ENCODE results near the gene PLA2G12A. TPM values are rescaled to one million over a fixed set of nuclear protein-coding genes. Genes with fewer than 3 reads are reported as not detected.

PLA2G12A gene
- total RNA-seq, 1 donor from 2014 or later = 16.4 TPM

DNA sequence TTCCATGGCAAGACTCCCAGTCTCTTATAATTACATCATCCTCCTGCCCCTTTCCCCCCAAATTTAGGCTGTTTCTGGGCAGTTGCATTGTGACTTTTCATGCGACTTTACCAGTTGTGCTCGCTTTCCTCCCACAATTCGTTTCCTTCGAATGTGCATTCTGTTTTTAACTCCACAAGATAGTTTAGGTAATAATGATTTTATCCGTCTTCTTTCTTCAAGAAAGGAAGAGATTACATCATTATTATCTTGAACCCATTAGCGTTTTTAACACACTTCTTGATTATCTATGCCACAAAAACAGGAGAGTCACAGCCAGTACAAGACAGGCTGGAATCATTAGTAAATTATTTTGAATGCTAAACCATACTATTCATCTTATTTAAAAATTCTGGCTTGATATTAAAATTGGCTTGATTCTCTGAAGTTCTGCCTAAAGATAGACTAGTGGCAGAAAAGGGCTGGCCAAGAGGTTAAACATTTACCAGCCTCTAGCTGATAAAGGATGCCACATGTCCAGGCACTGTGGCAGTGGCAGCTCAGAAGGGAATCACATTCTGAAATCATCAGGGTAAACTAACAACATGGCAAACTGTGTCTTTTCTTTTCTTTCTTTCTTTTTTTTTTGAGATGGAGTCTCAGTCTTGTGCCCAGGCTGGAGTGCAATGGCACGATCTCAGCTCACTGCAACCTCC lies 19.7 kb upstream of the PLA2G12A start:
- no peaks in the 10 kb centered on the region for H3K27me3 Mint-ChIP-seq (ENCODE audit: unreplicated experiment)
- no peak for DNase-seq
- no peaks in the 10 kb centered on the region for H3K36me3 Mint-ChIP-seq (ENCODE audit: unreplicated experiment)
- H3K4me1 Mint-ChIP-seq (ENCODE audit: low read depth, unreplicated experiment) = no peaks in the 10 kb centered on the region
- H3K9me3 Mint-ChIP-seq (ENCODE audit: unreplicated experiment) = no peaks in the 10 kb centered on the region
- H3K27ac Mint-ChIP-seq (ENCODE audit: unreplicated experiment) = no peak overlapping the region
- no peak overlapping the region for H3K4me3 Mint-ChIP-seq (ENCODE audit: unreplicated experiment)
- TF ChIP-seq, protein P1, sequence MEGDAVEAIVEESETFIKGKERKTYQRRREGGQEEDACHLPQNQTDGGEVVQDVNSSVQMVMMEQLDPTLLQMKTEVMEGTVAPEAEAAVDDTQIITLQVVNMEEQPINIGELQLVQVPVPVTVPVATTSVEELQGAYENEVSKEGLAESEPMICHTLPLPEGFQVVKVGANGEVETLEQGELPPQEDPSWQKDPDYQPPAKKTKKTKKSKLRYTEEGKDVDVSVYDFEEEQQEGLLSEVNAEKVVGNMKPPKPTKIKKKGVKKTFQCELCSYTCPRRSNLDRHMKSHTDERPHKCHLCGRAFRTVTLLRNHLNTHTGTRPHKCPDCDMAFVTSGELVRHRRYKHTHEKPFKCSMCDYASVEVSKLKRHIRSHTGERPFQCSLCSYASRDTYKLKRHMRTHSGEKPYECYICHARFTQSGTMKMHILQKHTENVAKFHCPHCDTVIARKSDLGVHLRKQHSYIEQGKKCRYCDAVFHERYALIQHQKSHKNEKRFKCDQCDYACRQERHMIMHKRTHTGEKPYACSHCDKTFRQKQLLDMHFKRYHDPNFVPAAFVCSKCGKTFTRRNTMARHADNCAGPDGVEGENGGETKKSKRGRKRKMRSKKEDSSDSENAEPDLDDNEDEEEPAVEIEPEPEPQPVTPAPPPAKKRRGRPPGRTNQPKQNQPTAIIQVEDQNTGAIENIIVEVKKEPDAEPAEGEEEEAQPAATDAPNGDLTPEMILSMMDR (IDR thresholded peaks at IDR 0.05; ENCODE audit: partially characterized antibody, unreplicated experiment) = no peak

DNA sequence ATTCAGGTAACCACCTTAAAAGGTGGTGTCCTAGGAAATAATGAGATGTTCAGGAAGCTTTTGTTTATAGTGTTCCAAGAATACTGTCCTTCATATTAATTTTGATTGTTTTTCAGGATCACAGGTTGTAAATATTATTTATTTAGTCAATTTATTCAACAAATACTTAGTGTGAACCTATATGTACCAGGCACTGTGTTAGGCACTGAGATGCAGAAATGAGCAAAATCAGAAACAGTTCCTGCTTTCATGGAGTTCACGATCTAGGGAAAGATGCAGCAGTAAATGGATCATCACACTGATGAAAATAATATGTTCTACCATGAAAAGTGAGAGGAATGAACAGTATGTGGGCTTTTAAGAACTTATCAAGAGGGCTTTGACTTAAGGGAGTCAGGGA lies 18.2 kb upstream of the PLA2G12A start:
- H3K4me3 Mint-ChIP-seq (ENCODE audit: unreplicated experiment) = no peak overlapping the region
- H3K9me3 Mint-ChIP-seq (ENCODE audit: unreplicated experiment) = no peaks in the 10 kb centered on the region
- TF ChIP-seq, protein P1 (IDR thresholded peaks at IDR 0.05; ENCODE audit: partially characterized antibody, unreplicated experiment) = no peak
- no peaks in the 10 kb centered on the region for H3K36me3 Mint-ChIP-seq (ENCODE audit: unreplicated experiment)
- H3K27ac Mint-ChIP-seq (ENCODE audit: unreplicated experiment) = no peak overlapping the region
- H3K4me1 Mint-ChIP-seq (ENCODE audit: low read depth, unreplicated experiment) = no peaks in the 10 kb centered on the region
- no peaks in the 10 kb centered on the region for H3K27me3 Mint-ChIP-seq (ENCODE audit: unreplicated experiment)
- no peak for DNase-seq

DNA sequence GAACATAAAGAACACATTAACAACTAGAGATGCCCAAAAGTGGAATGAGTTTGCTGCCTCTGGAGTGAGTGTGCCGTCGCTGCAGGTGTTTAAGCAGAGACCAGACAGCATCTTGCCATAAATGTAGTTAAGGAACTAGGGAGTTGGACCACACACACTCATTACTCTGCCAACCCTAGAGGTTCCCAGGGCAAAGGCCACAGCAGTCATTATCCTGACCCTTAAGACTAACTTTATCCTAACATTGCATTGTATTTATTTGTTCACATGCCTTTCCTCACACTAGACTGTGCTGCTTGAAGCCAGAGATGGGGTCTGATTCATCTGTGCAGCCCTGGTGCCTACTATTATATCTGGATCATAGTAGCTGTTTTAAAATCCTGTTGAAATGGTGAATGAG lies 16.9 kb upstream of the PLA2G12A start:
- TF ChIP-seq, protein P1 (IDR thresholded peaks at IDR 0.05; ENCODE audit: partially characterized antibody, unreplicated experiment) = no peak
- Mint-ChIP-seq H3K27me3 (ENCODE audit: unreplicated experiment) (no peaks in the 10 kb centered on the region), H3K4me3 (ENCODE audit: unreplicated experiment) (no peak overlapping the region), H3K27ac (ENCODE audit: unreplicated experiment) (no peak overlapping the region), H3K4me1 (ENCODE audit: low read depth, unreplicated experiment) (no peaks in the 10 kb centered on the region), H3K36me3 (ENCODE audit: unreplicated experiment) (no peaks in the 10 kb centered on the region), H3K9me3 (ENCODE audit: unreplicated experiment) (no peaks in the 10 kb centered on the region)
- DNase-seq = no peak

DNA sequence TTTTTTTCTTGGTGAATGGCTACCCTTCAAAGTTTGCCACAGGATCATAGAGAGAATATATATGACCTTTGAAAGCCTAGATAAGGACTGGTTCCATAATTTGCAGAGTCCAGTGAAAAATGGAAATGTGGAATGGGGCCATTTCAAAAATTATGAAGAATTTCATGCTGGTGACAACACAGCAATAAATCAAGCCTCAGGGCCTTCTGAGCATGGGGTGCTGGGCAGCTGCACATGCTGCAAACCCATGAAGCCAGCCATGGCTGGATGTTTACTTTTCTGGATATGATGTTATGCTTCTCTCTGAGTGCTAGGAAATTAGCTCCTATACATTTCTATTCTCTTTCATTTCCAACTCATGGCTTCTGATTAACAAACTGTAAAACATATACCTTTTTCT lies 16.0 kb upstream of the PLA2G12A start:
- H3K27me3 Mint-ChIP-seq (ENCODE audit: unreplicated experiment) = no peaks in the 10 kb centered on the region
- no peaks in the 10 kb centered on the region for H3K4me1 Mint-ChIP-seq (ENCODE audit: low read depth, unreplicated experiment)
- no peak for DNase-seq
- H3K36me3 Mint-ChIP-seq (ENCODE audit: unreplicated experiment) = no peaks in the 10 kb centered on the region
- TF ChIP-seq, protein P1 (IDR thresholded peaks at IDR 0.05; ENCODE audit: partially characterized antibody, unreplicated experiment) = no peak
- H3K4me3 Mint-ChIP-seq (ENCODE audit: unreplicated experiment) = no peak overlapping the region
- H3K27ac Mint-ChIP-seq (ENCODE audit: unreplicated experiment) = no peak overlapping the region
- no peaks in the 10 kb centered on the region for H3K9me3 Mint-ChIP-seq (ENCODE audit: unreplicated experiment)

DNA sequence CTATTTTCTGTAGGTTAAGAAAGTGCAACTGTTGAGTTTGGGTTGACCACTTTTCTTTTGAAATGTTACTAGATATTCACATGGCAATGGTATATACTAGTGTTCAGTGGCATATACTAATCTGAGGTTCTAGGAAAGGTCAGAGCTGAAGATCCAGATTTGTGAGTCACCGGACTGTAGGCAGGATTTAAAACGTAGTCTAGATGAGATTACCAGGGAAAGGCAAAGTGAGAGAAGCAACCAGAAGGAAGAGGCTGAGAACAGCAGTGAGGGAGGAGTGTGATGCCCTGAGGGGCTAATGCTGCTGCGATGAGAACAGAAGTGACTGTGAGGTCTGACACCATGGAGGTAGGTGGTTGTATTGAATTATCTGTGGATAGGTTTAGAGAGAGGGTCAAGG lies 9.7 kb upstream of the PLA2G12A start:
- H3K4me3 Mint-ChIP-seq (ENCODE audit: unreplicated experiment) = no peak overlapping the region
- TF ChIP-seq, protein P1 (IDR thresholded peaks at IDR 0.05; ENCODE audit: partially characterized antibody, unreplicated experiment) = no peak
- no peaks in the 10 kb centered on the region for H3K4me1 Mint-ChIP-seq (ENCODE audit: low read depth, unreplicated experiment)
- H3K9me3 Mint-ChIP-seq (ENCODE audit: unreplicated experiment) = no peaks in the 10 kb centered on the region
- DNase-seq = no peak
- peaks cover 4% of the 10 kb centered on the region for H3K27me3 Mint-ChIP-seq (ENCODE audit: unreplicated experiment)
- no peaks in the 10 kb centered on the region for H3K36me3 Mint-ChIP-seq (ENCODE audit: unreplicated experiment)
- no peak overlapping the region for H3K27ac Mint-ChIP-seq (ENCODE audit: unreplicated experiment)

Measured in glutamatergic neuron (in vitro differentiated cells).